Caco-2 (cell line): ENCODE measurements around the gene RGCC. TPM values are rescaled to one million over a fixed set of nuclear protein-coding genes. Genes with fewer than 3 reads are reported as not detected.
"Not testable (repeated sequence)": the region's sequence is repeated elsewhere in the genome, so short reads cannot be mapped to it uniquely, and the experiment has no call there.

Source experiments
- BruUV-seq: library from RNA; stranded (reverse); fragments of 400-500 nt; replicated peaks from 2 replicates; lab custom pipeline; 2021; lab: Mats Ljungman, UMichigan
- CTCF ChIA-PET: fragments of 300-600 bp; sonication (Branson Sonifier 250); formaldehyde crosslinking; loops from one replicate; lab custom pipeline; 2022; ENCODE audit warnings: antibody characterized with exemption; lab: Charles Lee
- POLR2A ChIA-PET: fragments of 300-600 bp; sonication (Branson Sonifier 250); formaldehyde crosslinking; loops from one replicate; lab custom pipeline; 2022; ENCODE audit warnings: antibody characterized with exemption; lab: Charles Lee
- DNase-seq, 2 experiments: peaks; one replicate each; pipeline versions ENCODE4 v3.0.0 to v3.0.0-alpha.2; 2020 to 2022
- H3K27me3 ChIP-seq: replicated peaks from 2 replicates; pipeline ENCODE4 v1.6.0; 2011; ENCODE audit warnings: low read length; ENCODE audit not compliant: control insufficient read depth, insufficient read depth
- H3K36me3 ChIP-seq: 2 replicates; pipeline ENCODE4 v1.5.1; 2011; ENCODE audit warnings: low read length; ENCODE audit not compliant: control insufficient read depth, insufficient read depth
- H3K4me1 ChIP-seq: fragments of 250-450 bp; sonication (Bioruptor Pico); 2 replicates; pipeline ENCODE4 v1.5.1; 2020; ENCODE audit warnings: mild to moderate bottlenecking
- H3K4me3 ChIP-seq: 2 replicates; pipeline ENCODE4 v1.5.1; 2011; ENCODE audit warnings: low read depth, mild to moderate bottlenecking, control low read depth, low read length
- H3K9me3 ChIP-seq: fragments of 250-450 bp; sonication (Bioruptor Pico); 2 replicates; pipeline ENCODE4 v1.5.1; 2020; ENCODE audit warnings: mild to moderate bottlenecking, moderate library complexity
- H3K27ac Mint-ChIP-seq: one replicate; pipeline ENCODE4 v1.8.0; 2022; ENCODE audit warnings: mixed read lengths; ENCODE audit not compliant: unreplicated experiment
- H3K27me3 Mint-ChIP-seq: one replicate; pipeline ENCODE4 v1.8.0; 2022; ENCODE audit warnings: mixed read lengths; ENCODE audit not compliant: insufficient read depth, unreplicated experiment
- H3K36me3 Mint-ChIP-seq: one replicate; pipeline ENCODE4 v1.8.0; 2022; ENCODE audit warnings: mild to moderate bottlenecking, mixed read lengths; ENCODE audit not compliant: insufficient read depth, unreplicated experiment
- H3K4me1 Mint-ChIP-seq: one replicate; pipeline ENCODE4 v1.8.0; 2022; ENCODE audit warnings: low read depth, mixed read lengths; ENCODE audit not compliant: unreplicated experiment
- H3K4me3 Mint-ChIP-seq: one replicate; pipeline ENCODE4 v1.8.0; 2022; ENCODE audit warnings: mild to moderate bottlenecking, moderate library complexity, mixed read lengths; ENCODE audit not compliant: unreplicated experiment
- H3K9me3 Mint-ChIP-seq: one replicate; pipeline ENCODE4 v1.8.0; 2022; ENCODE audit warnings: mixed read lengths; ENCODE audit not compliant: unreplicated experiment
- CTCF ChIP-seq, 2 experiments: fragments of 200-600 bp in 1 of 2; IDR thresholded peaks; 1 replicate in 1 of 2; 2 replicates in 1 of 2; pipeline versions ENCODE4 v1.5.1 to v1.8.0; 2011 to 2022; ENCODE audit warnings: antibody characterized with exemption in 1 of 2, control low read depth in 1 of 2, inconsistent platforms in 1 of 2, low read depth in 1 of 2, low read length in 1 of 2, mild to moderate bottlenecking in 1 of 2, moderate library complexity in 1 of 2; ENCODE audit not compliant: insufficient read depth in 1 of 2, severe bottlenecking in 1 of 2, unreplicated experiment in 1 of 2
- intact Hi-C: fragments of 100-400 bp; cut with micrococcal nuclease; formaldehyde crosslinking; loops from one replicate; pipeline ENCODE4 v1.10.0; 2022; ENCODE audit not compliant: unreplicated experiment
- total RNA-seq: library from RNA; stranded (reverse); gene quantifications from 2 replicates; pipeline ENCODE4 v1.2.3, GENCODE V29; 2022

The RGCC gene
- total RNA-seq, 1 experiment from 2014 or later: 70.8 TPM

GRCh38 chr13:41502673-41503072, 45.3 kb downstream of the RGCC start:
- no peak overlapping the region for H3K4me3 ChIP-seq
- no peak for TF ChIP-seq CTCF (IDR thresholded peaks at IDR 0.05; ENCODE audit: insufficient read depth in 1 of 2, low read depth in 1 of 2, low read length in 1 of 2, severe bottlenecking in 1 of 2, unreplicated experiment in 1 of 2)
- DNase-seq: no peak
- no peaks in the 10 kb centered on the region for H3K36me3 ChIP-seq
- POLR2A ChIA-PET: no interaction called here
- no peaks in the 10 kb centered on the region for H3K36me3 Mint-ChIP-seq
- no peaks in the 10 kb centered on the region for H3K27me3 Mint-ChIP-seq
- H3K4me1 Mint-ChIP-seq: peaks cover 7% of the 10 kb centered on the region
- H3K27me3 ChIP-seq: no peaks in the 10 kb centered on the region
- peaks cover 12% of the 10 kb centered on the region for H3K9me3 Mint-ChIP-seq
- no TSS peak for BruUV-seq
- H3K9me3 ChIP-seq: no peaks in the 10 kb centered on the region
- no peak overlapping the region for H3K4me3 Mint-ChIP-seq
- H3K4me1 ChIP-seq: no peaks in the 10 kb centered on the region; the same call in 1 of the 2 replicates
- intact Hi-C loops: no loop called here
- CTCF ChIA-PET: no interaction called here
- no peak overlapping the region for H3K27ac Mint-ChIP-seq

GRCh38 chr13:41503356-41503755, 46.0 kb downstream of the RGCC start:
- H3K27me3 ChIP-seq: no peaks in the 10 kb centered on the region
- peaks cover 12% of the 10 kb centered on the region for H3K9me3 Mint-ChIP-seq
- DNase-seq: no peak
- no peaks in the 10 kb centered on the region for H3K27me3 Mint-ChIP-seq
- CTCF ChIA-PET: no interaction called here
- H3K4me3 Mint-ChIP-seq: no peak overlapping the region
- H3K36me3 ChIP-seq: no peaks in the 10 kb centered on the region
- no peak overlapping the region for H3K4me3 ChIP-seq
- no peak overlapping the region for H3K27ac Mint-ChIP-seq
- H3K4me1 Mint-ChIP-seq: peaks cover 7% of the 10 kb centered on the region
- H3K36me3 Mint-ChIP-seq: no peaks in the 10 kb centered on the region
- H3K4me1 ChIP-seq: no peaks in the 10 kb centered on the region; the same call in 1 of the 2 replicates
- no peaks in the 10 kb centered on the region for H3K9me3 ChIP-seq
- no peak for TF ChIP-seq CTCF (IDR thresholded peaks at IDR 0.05; ENCODE audit: insufficient read depth in 1 of 2, low read depth in 1 of 2, low read length in 1 of 2, severe bottlenecking in 1 of 2, unreplicated experiment in 1 of 2)
- POLR2A ChIA-PET: no interaction called here
- BruUV-seq: no TSS peak
- intact Hi-C loops: no loop called here

GRCh38 chr13:41504657-41505056, 47.3 kb downstream of the RGCC start:
- H3K27me3 Mint-ChIP-seq, H3K4me3 ChIP-seq, intact Hi-C loops, H3K4me3 Mint-ChIP-seq, DNase-seq, BruUV-seq, CTCF ChIA-PET, H3K36me3 Mint-ChIP-seq, H3K9me3 ChIP-seq, H3K27ac Mint-ChIP-seq, H3K4me1 Mint-ChIP-seq, H3K4me1 ChIP-seq, H3K36me3 ChIP-seq, H3K27me3 ChIP-seq, POLR2A ChIA-PET: not testable (repeated sequence)
- peaks cover 12% of the 10 kb centered on the region for H3K9me3 Mint-ChIP-seq
